ENCODE results near the gene EXOC4. TPM values are rescaled to one million over a fixed set of nuclear protein-coding genes. Genes with fewer than 3 reads are reported as not detected.
"Not testable (repeated sequence)": the region's sequence is repeated elsewhere in the genome, so short reads cannot be mapped to it uniquely, and the experiment has no call there.

The EXOC4 gene
- total and polyA plus RNA-seq, 2 donors from 2014 or later = 22.8 to 78.7 TPM

GRCh38 chr7:134071355-134072331 is 818.8 kb downstream of the EXOC4 start:
- Histone ChIP-seq H3K9me3 (ENCODE audit: control insufficient read depth in 2 of 3, insufficient read depth in 1 of 3, low read length in 3 of 3) (no peaks in the 10 kb centered on the region), H3K36me3 (ENCODE audit: control insufficient read depth in 2 of 3, insufficient read depth in 3 of 3, low read length in 3 of 3) (peaks cover 0 to 4% (median 0%) of the 10 kb centered on the region in 3 donors), H3K4me1 (ENCODE audit: control insufficient read depth in 2 of 3, insufficient read depth in 2 of 3, low read depth in 1 of 3, low read length in 3 of 3) (no peaks in the 10 kb centered on the region), H3K27me3 (ENCODE audit: control insufficient read depth, insufficient read depth, low read length) (no peaks in the 10 kb centered on the region), H3K9ac (ENCODE audit: low read length in 3 of 3) (no peak overlapping the region), H3K4me3 (ENCODE audit: low read length in 3 of 3) (no peak overlapping the region), H3K27ac (ENCODE audit: low read depth in 2 of 2, low read length in 2 of 2) (no peak overlapping the region)
- TF ChIP-seq CTCF (IDR thresholded peaks at IDR 0.05; ENCODE audit: borderline replicate concordance, extremely low read depth, insufficient read depth) = no peak
- no peak for DNase-seq
- intact Hi-C loops (cut with DNase I) = no loop called here
- no peak for FAIRE-seq

GRCh38 chr7:134073276-134073675 is 820.4 kb downstream of the EXOC4 start:
- no peaks in the 10 kb centered on the region for H3K27me3 ChIP-seq (ENCODE audit: control insufficient read depth, insufficient read depth, low read length)
- no peak overlapping the region for H3K27ac ChIP-seq (ENCODE audit: low read depth in 2 of 2, low read length in 2 of 2)
- TF ChIP-seq CTCF (IDR thresholded peaks at IDR 0.05; ENCODE audit: borderline replicate concordance, extremely low read depth, insufficient read depth) = no peak
- no peak overlapping the region for H3K9ac ChIP-seq (ENCODE audit: low read length in 3 of 3)
- H3K4me3 ChIP-seq (ENCODE audit: low read length in 3 of 3) = no peak overlapping the region
- no peaks in the 10 kb centered on the region for H3K4me1 ChIP-seq (ENCODE audit: control insufficient read depth in 2 of 3, insufficient read depth in 2 of 3, low read depth in 1 of 3, low read length in 3 of 3)
- intact Hi-C loops (cut with DNase I) = no loop called here
- H3K36me3 ChIP-seq (ENCODE audit: control insufficient read depth in 2 of 3, insufficient read depth in 3 of 3, low read length in 3 of 3) = no peaks in the 10 kb centered on the region
- no peak for FAIRE-seq
- H3K9me3 ChIP-seq (ENCODE audit: control insufficient read depth in 2 of 3, insufficient read depth in 1 of 3, low read length in 3 of 3) = no peaks in the 10 kb centered on the region
- no peak for DNase-seq

- H3K27ac ChIP-seq (ENCODE audit: low read depth in 2 of 2, low read length in 2 of 2) = no peak overlapping the region
- no peak overlapping the region for H3K9ac ChIP-seq (ENCODE audit: low read length in 3 of 3)
- no peaks in the 10 kb centered on the region for H3K9me3 ChIP-seq (ENCODE audit: control insufficient read depth in 2 of 3, insufficient read depth in 1 of 3, low read length in 3 of 3)
- no peak for DNase-seq
- no peaks in the 10 kb centered on the region for H3K36me3 ChIP-seq (ENCODE audit: control insufficient read depth in 2 of 3, insufficient read depth in 3 of 3, low read length in 3 of 3)
- H3K4me1 ChIP-seq (ENCODE audit: control insufficient read depth in 2 of 3, insufficient read depth in 2 of 3, low read depth in 1 of 3, low read length in 3 of 3) = no peaks in the 10 kb centered on the region
- H3K27me3 ChIP-seq (ENCODE audit: control insufficient read depth, insufficient read depth, low read length) = no peaks in the 10 kb centered on the region
- FAIRE-seq = no peak
- intact Hi-C loops (cut with DNase I) = no loop called here
- TF ChIP-seq CTCF (IDR thresholded peaks at IDR 0.05; ENCODE audit: borderline replicate concordance, extremely low read depth, insufficient read depth) = no peak
- H3K4me3 ChIP-seq (ENCODE audit: low read length in 3 of 3) = no peak overlapping the region
Observed at GRCh38 chr7:134075799-134076198, 822.9 kb downstream of the EXOC4 start.

GRCh38 chr7:134077560-134077959 is 824.7 kb downstream of the EXOC4 start:
- intact Hi-C loops (cut with DNase I); DNase-seq; H3K9ac ChIP-seq (ENCODE audit: low read length in 3 of 3); H3K27ac ChIP-seq (ENCODE audit: low read depth in 2 of 2, low read length in 2 of 2); H3K27me3 ChIP-seq (ENCODE audit: control insufficient read depth, insufficient read depth, low read length); H3K4me3 ChIP-seq (ENCODE audit: low read length in 3 of 3); H3K9me3 ChIP-seq (ENCODE audit: control insufficient read depth in 2 of 3, insufficient read depth in 1 of 3, low read length in 3 of 3); H3K4me1 ChIP-seq (ENCODE audit: control insufficient read depth in 2 of 3, insufficient read depth in 2 of 3, low read depth in 1 of 3, low read length in 3 of 3); H3K36me3 ChIP-seq (ENCODE audit: control insufficient read depth in 2 of 3, insufficient read depth in 3 of 3, low read length in 3 of 3); FAIRE-seq: not testable (repeated sequence)

Measured in kidney (tissue), 14 donors.